ENCODE measurements around the gene TNFAIP2.

Gene TNFAIP2

DNA sequence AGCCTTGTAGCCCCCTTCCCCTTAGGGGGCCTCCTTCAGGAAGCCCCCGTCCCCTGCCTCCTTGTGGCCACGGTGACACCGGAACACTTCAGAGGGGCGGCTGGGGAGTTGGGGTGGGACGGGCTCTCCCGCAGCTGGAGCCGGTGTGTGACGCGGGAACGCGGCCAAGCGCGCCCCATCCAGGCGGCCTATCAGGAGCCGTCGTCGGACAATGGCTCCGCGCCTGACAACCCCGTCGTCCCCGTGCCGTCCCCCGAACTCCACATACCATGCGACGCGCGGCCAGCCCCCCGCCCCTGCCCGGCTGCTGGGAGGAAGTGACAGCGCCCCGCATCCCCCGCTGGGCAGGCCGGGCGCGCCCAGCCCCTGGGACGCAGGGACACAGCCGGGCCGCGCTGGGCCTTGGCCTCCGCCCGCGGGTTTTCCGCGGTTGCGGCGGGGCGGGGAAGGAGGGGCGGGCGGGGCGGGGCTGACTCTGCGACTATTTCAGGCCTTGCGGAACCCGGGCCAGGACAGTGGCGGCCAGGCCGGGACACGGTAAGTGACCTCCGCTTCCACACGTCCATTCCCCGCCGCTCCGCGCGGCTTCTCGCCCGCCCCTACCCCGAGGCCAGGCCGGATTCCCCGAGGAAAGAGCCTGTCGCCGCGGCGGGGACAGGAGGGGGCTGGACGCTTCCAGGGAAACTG is at the start of gene TNFAIP2:
Gene TNFAIP2 (plus strand): TSS at position 515 of the 687 bp plus-strand sequence. CDS start 2,997 bp downstream, outside the sequence.
- DNase-seq (ENCODE audit: low read depth in 2 of 2) = no peak

DNA sequence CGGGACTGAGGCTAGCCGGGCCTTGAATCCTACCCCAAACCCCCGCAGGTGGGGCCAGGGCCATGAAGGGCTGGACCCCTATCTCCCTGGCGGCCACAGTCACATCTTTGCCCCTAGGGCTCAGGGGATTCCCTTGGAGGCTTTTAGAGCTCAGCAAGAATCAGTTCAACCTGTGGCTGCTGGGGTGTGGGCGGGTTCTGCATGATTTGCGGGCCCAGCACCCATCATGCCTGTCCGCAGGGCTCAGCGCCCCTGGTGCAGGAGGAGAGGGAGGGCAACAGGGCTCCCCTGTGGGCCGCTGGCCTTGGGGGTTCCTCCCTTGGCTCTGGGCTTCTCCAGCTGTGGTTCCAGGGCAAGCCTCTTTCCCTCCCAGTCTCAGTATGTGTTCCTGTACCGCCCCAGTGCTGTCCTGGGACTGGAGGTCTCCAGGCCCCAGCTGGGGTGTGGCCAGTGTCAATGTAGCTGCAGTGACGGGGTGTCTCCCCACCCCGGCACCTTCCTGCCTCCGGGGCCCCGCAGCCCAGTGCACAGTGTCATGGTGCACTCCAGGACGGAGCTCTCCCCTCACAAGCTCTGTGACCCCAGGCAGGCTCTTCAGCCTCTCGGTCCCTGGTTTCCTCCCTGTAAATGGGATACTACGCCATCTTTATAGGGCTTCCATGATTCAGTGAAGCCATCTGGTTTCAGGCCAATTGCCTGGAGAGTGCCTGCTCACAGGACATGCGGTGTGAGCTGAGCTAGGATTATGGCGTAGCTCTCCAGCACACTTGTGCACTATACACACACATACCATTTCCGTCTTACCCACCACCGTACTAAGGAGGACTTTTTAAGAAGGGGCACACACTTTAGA is 49.2 kb upstream of the TNFAIP2 start:
- DNase-seq (ENCODE audit: low read depth in 2 of 2) = no peak

- no peak for DNase-seq (ENCODE audit: low read depth in 2 of 2)
Measured at GRCh38 chr14:103074729-103075367, 48.4 kb upstream of the TNFAIP2 start.

- peak; percentile 43 to 65 for DNase-seq (ENCODE audit: low read depth in 2 of 2)
Measured at GRCh38 chr14:103078420-103078749, 44.9 kb upstream of the TNFAIP2 start.

GRCh38 chr14:103078860-103079587 is 44.2 kb upstream of the TNFAIP2 start:
- no peak for DNase-seq (ENCODE audit: low read depth in 2 of 2)

DNA sequence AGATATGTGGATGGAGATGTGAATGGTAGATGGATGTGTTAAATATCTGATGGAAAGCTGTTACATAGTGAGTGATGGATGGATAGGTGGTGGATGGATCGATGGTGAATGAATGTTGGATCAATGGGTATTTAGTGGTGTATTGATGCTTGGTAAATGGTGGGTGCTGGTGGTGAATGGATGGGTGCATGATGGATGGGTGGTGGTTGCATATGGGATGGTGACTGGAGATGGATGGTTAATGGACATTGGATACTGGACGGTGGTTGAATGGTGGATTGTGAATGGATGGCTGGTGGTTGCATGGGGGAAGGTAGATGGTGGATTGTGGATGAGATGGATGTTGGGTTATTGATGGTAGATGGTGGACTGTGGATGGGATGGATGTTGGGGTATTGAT is 41.3 kb upstream of the TNFAIP2 start:
- no peak for DNase-seq (ENCODE audit: low read depth in 2 of 2)

GRCh38 chr14:103084021-103084919 is 39.0 kb upstream of the TNFAIP2 start, which contains the start of gene LBHD2:
LBHD2 (plus strand) TSS chr14:103084210; CDS start chr14:103086013, 1,803 bp downstream.
- no peak for DNase-seq (ENCODE audit: low read depth in 2 of 2)

GRCh38 chr14:103085106-103086091 is 37.9 kb upstream of the TNFAIP2 start:
- DNase-seq (ENCODE audit: low read depth in 2 of 2) = no peak

DNA sequence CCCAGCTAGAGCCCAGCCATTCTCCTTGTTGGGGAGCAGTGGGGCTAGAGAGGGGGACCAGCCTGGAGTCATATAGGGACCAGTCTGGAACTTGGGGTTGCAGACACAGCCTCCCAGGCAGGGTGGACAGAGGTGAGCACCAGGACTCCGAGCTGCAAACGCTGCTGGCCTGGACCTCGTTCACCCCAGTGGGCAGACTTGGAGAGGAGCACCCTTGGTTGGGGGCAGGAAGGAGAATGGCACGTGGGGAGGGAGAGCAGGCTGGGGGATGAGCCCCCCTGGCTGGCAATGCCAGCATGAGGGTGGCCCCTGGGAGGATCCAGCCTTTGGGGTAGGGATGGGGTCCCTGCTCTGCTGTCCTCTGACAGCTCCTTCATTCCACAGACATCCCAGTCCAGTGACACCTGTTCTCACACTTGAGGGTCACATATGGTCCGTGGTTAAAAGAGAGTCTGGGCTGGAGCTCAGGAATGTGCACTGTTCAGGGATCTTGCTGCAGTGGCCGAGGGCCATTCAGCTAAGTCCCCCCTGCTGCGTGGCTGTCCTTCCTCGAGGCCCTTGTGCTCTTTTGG is 36.4 kb upstream of the TNFAIP2 start:
- DNase-seq (ENCODE audit: low read depth in 2 of 2) = no peak

- no peak for DNase-seq (ENCODE audit: low read depth in 2 of 2)
Measured at GRCh38 chr14:103087343-103087835, 35.9 kb upstream of the TNFAIP2 start.

- DNase-seq (ENCODE audit: low read depth in 2 of 2) = no peak
Measured at GRCh38 chr14:103088921-103089320, 34.3 kb upstream of the TNFAIP2 start.

DNA sequence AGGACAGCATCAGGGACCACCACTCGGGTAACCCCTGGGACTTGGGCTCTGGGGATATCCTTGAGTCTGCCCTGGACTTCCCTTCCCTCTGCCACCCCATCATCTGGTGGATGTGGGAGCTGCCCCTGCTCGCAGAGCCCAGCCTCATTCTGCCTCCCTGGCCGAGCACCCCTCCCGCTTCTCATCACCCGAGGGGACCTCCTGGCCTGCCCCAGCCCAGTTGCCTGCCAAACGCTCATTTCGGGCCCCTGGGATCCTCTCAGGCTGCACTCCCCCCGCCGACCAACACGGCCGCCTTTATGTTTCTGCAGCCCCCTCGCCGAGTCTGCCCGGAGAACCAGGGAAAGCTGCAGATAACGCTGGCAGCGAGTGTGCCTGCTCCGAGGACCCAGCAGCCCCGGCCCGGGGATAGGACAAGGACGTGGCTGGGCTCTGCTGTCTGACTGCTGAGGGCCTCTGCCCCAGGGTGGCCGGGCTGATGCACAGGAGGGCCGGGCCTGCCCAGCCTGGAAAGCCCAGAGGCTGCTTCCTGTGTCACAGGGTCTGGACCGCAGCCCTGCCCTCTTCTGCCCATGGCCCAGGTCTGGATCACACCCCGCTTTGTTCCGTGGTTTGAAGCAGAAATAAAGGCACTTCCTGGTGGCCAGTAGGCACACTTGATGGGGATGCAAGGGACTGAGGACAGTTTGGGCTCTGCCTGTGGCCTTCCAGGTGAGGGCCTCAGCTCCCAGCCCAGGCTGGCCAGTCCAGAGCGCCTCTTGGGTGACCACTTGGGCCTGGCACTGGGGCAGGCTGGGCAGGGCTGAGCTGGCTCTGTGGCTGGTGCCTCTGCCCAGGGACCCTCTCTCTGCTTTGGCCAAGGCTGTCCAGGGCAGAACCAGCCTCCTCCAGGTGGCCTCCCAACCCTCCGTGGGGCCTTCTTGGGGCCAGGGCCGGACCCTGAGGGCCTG is 33.6 kb upstream of the TNFAIP2 start:
- no peak for DNase-seq (ENCODE audit: low read depth in 2 of 2)

DNA sequence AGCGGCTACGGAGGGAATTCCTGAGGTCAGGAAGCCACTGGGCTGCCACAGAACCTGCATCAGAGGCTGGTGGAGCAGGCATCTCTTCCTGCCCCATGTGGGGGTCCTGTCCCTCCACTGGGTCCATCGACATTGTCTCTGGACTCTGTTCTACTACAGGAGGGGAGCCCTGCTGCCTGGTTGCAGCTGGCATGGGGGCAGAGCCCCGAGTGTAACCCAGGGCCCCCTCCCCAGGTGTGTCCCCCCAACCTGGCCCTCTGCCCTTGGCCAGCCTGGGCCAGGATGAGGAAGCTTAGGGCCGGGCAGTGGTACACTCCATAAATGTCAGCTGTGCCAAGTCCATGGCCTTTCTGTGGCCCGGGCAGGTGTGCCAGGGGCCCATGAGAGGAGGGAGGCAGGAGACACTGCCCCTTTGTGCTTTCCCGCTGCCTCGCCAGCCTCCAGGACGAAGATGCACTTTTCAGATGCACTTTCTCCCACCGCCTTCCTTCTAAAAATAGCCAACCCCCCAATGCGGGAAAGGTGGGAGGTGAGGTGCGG is 32.7 kb upstream of the TNFAIP2 start:
- DNase-seq (ENCODE audit: low read depth in 2 of 2) = no peak

DNA sequence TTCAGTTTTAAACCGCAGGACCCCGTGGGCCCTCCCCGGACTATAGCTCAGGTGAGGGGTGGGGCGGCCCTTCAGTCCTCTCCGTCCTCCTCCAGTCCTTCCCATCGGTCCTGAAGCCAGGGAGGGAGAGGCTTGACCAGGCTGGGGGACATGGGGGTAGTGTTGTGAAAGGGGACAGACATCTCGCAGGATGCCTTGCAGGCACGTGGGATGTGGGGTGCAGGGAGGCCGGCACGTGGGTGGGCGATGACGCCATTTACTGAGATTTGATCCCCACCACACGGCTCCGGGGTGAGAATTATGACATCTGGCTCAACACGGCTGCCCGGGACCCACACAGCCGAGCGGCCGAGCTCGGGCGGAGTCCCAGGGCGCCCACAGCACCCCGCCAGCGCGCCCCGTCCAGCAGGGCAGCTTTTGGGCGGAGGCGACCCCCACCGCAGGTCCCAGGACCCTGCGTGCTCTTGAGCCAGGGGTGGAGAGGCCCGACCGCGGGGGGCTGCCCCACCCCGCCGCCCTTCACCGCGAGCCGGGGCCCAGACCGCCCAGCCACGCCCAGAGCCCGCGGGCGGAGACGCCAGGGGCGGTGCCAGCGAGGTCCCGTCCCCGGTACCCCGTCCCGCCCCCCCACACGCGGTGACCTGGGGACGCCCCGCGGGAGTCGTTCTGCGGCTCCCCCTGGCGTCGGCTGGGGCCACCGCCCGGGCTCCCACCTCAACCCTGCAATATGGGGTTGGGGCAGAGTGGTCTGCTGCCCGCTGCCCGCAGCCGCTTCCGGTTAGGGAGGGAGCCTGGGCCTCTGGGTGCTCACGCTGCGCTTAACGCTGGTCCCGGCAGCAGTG is 32.0 kb upstream of the TNFAIP2 start:
- peak; percentile 51 to 71 for DNase-seq (ENCODE audit: low read depth in 2 of 2)

DNA sequence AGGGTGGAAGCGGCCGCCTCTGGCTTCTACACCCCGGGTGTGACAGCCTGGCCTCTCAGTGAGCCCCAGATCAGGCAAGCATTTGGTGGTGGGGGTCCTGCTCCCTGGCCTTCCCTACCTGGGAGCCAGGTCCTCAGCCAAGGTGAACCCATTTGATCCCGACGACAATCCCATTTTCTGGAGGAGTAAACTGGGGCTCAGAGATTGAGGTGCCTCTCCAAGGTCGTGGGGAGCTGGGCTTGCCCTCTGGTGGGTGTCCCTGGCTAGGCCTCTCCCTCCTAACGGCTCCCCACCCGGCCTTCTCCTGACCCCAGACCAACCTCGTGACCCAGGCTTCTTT is 31.4 kb upstream of the TNFAIP2 start:
- DNase-seq (ENCODE audit: low read depth in 2 of 2) = no peak

DNA sequence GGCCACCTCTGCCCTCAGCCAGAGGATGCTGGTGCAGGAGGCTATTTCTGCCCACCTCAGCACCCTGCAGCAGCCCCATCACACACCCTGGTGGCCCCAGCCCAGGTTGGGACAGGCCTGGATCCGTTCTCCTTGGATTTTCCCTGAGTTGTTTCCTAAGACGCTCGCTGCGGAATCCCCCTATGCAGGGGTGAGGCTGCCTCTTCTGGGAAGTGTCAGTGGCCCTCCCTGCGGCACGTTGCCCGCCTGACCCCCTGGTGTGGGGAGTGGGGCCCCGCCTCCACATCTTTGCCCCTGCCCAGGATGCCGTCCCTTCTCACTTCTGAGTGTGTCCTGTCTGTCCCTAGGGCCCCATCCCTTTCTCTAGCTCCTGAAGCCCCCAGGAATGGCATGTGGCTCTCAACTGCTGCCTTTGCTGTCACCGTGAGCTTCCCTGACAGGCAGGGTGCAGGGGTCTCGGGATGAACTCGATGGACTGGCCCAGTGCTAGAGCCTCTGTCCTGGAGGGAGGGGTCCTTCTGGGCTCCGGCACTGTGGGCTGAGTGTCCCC is 29.3 kb upstream of the TNFAIP2 start:
- no peak for DNase-seq (ENCODE audit: low read depth in 2 of 2)
